ENCODE data around the gene KIF5B.
"Not testable (repeated sequence)": the region's sequence is repeated elsewhere in the genome, so short reads cannot be mapped to it uniquely, and the experiment has no call there.

Gene KIF5B

DNA sequence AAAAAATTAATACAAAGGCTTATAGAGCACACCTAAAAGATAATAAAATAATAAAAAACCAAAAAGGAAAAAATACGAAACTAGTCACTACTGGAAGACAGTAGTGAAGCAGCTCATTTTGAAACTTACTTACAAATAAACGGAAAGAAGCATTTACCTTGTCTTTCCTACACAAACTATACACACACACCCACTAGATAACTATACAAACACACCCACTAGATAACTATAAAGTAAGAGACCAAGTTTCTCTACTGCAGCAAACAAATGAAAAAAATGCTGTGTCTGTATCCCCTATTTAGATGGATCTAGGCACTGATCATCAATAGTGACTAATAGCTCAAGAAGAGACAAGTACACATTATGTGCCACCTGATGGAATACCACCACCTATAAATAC, 49.2 kb downstream of the KIF5B start:
- DNase-seq (ENCODE audit: low spot score) = no peak

- peak; percentile 67 for DNase-seq (ENCODE audit: low spot score)
These were observed 51.2 kb downstream of the KIF5B start for GRCh38 chr10:32005050-32005449.

- peak; percentile 26 for DNase-seq (ENCODE audit: low spot score)
These were observed 52.0 kb downstream of the KIF5B start for GRCh38 chr10:32004161-32004591.

- DNase-seq (ENCODE audit: low spot score) = no peak
These were observed 53.7 kb downstream of the KIF5B start for GRCh38 chr10:32002531-32002930.

DNA sequence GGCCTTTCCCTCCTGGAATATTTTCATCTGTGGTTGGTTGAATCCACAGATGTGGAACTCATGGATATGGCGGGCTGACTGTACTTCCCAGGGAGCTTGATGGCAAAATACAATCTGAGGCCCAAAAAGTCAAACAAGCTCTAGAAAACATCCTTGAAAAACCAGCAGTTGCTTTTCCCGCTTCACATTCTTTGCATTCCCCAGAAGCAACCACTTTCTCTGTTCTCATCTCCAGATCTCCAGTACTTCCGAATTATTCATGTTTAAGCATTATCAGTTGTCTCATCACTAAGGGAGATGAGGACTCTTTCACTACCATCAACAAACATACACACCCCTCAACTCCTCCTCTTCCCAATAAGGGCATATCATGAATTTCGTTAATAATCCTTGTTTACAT, 55.3 kb downstream of the KIF5B start:
- no peak for DNase-seq (ENCODE audit: low spot score)

DNA sequence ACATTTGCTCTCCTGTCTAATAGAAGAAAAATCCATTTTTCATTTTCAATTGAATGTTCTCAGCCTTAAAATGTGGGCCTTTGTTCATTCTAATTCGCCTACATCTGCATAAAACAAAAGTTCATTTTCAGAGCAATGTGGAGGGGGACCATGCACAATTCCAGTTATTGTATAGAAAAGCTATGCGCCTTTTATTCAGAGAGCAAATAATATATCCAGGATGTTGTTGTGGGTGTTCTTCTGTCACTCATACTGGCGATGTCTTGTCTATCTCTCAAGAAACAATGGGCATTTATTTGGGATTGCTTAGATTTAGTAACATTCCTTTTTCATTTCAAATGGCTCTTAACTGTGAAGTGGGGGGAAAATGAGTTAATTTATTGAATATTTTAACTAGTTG, 56.4 kb downstream of the KIF5B start:
- DNase-seq (ENCODE audit: low spot score) = no peak

DNA sequence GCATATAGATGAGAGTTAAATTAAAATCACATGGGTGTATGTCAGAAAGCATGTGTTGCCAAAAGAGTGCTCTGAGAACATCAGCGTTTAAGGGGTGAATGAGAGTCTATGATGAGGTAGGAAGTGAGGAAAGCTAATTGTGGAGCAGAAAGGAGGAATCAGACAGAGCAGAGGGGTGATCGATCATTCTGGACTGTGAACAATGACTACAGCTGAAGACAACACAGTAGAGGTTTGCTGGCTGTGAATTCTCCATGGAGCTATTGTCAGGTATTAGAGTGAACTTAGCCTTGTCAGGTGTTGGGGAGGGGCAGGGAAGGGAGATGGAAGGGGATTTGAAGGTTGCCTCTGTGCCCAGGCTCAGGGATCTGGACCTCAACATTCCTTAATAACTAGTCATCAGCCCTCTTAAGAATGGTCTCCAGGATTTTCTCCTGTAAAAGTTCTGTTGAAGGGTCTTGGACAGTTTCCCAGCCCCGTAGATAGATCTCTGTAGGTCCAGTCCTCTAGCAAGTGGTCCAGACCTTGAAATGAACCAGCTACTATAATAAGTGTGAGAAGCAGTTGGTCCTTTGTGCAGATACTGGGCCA, 57.1 kb downstream of the KIF5B start:
- no peak for DNase-seq (ENCODE audit: low spot score)

GRCh38 chr10:31994926-31995325, 61.3 kb downstream of the KIF5B start:
- DNase-seq (ENCODE audit: low spot score) = no peak

DNA sequence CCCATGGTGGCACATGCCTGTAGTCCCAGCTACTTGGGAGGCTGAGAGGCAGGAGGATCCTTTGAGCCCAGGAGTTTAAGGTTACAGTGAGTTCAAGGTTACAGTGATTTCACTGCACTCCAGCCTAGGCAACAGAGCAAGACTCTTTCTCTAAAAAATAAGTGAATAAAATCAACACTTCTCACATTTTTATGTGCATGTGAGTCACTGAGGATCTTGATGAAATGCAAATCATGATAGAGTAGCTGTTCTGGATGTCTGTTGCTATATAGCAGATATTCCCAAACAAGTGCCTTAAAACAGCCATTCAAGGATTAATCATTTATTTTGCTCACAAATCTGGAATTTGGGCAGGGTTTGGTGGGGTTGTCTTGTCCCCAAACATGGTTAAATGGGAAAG, 65.3 kb downstream of the KIF5B start:
- no peak for DNase-seq (ENCODE audit: low spot score)

DNA sequence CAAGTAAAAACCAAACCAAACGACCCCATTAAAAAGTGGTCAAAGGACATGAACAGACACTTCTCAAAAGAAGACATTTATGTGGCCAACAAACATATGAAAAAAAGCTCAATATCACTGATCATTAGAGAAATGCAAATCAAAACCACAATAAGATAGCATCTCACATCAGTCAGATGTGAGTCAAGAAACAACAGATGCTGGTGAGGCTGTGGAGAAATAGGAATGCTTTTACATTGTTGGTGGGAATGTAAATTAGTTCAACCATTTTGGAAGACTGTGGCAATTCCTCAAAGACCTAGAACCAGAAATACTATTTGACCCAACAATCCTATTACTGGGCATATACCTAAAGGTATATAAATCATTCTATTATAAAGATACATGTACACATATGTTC, 68.4 kb downstream of the KIF5B start:
- DNase-seq (ENCODE audit: low spot score) = not testable (repeated sequence)

DNA sequence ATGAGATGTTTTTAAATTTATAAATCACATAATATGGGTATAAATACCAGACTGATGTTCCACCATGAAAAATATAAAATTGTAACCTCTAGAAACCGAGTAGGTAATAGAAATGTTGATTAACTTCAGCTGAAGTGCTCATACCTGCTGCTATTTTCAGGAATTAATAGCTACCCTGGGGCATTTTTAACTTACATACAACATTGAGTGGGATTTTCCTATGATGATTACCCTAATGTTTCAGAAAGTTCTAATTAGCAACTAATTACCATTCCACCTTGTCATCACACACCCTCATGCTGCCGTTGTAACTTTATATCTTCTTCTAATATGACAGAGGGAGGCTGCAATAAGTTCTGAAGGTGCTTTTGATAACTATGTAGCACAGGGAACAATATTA, 74.1 kb downstream of the KIF5B start:
- DNase-seq (ENCODE audit: low spot score) = no peak

DNA sequence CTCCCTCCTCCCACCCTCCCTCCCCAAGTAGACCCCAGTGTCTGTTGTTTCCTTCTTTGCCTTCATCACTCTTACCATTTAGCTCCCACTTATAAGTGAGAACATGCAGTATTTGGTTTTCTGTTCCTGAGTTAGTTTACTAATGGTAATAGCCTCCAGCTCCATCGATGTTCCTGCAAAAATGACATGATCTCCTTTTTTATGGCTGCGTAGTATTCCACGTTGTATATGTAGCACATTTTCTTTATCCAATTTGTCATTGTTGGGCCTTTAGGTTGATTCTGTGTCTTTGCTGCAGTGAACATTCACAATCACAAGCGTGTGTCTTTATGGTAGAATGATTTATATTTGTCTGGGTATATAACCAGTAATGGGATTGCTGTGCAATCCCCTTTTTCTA, 75.8 kb downstream of the KIF5B start:
- no peak for DNase-seq (ENCODE audit: low spot score)

GRCh38 chr10:31979071-31979470, 77.2 kb downstream of the KIF5B start:
- not testable (repeated sequence) for DNase-seq (ENCODE audit: low spot score)

- DNase-seq (ENCODE audit: low spot score) = no peak
These were observed 78.1 kb downstream of the KIF5B start for GRCh38 chr10:31978156-31978483.

DNA sequence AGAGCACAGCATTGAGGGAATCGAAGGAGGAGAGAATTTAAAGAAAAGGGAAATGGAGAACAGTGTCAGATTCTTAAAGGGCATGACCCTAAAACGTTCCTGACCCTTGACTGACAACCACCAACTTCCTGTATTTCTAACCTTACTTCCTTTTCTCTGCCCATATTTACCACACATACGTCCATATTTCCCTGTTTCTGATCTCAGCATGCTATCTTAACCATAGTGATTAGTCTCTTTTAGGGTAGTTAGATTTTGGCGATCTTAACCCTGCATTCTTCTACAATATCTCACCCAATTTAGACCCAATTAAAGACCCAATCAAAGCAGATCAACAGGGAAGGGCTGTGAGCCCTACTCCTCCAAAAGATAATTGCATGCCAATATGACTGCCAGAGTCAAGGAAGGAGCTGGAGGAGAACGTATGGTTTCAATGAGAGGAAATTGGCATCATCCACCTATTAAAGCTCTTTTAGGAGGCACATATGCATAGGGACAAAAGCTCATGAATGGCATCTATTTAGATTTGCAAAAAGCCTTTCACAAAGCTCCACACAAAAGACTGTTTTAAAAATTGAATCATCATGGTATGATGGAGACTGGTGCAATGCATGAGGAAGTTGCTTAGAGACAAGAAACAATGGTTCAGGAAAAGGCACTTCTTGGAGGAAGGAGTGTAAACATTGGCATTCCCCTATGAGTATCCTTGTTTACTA, 78.6 kb downstream of the KIF5B start:
- DNase-seq (ENCODE audit: low spot score) = no peak

- no peak for DNase-seq (ENCODE audit: low spot score)
These were observed 81.0 kb downstream of the KIF5B start for GRCh38 chr10:31975157-31975765.

DNA sequence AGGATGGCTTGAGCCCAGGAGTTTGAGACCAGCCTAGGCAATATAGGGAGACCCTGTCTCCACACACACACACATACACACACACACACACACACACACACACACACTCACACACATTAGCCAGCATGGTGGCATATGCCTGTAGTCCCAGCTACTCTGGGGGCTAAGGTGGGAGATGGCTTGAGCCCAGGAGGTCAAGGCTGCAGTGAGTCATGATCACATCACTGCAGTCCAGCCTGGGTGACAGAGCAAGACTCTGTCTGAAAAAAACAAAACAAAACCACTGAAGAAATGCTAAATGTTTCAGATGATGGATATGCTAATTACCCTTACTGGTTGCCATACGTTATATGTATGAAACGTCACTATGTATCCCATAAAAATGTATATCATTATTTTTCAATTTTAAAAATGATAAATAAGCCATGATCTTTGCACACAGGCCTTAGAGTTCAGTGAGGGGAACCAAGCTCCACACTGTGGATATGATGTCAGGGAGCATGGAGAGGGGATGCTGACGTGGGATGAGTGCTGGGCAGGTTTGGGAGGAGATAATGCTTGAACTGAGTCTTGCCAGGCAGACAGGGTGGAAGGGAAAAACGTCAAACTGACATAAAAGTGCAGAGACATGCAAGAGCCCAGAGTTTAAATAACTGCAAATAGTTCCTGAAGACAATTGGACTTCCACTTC, 81.6 kb downstream of the KIF5B start:
- no peak for DNase-seq (ENCODE audit: low spot score)

- DNase-seq (ENCODE audit: low spot score) = no peak
These were observed 83.6 kb downstream of the KIF5B start for GRCh38 chr10:31972519-31973041.

- not testable (repeated sequence) for DNase-seq (ENCODE audit: low spot score)
These were observed 86.4 kb downstream of the KIF5B start for GRCh38 chr10:31969847-31970246.

DNA sequence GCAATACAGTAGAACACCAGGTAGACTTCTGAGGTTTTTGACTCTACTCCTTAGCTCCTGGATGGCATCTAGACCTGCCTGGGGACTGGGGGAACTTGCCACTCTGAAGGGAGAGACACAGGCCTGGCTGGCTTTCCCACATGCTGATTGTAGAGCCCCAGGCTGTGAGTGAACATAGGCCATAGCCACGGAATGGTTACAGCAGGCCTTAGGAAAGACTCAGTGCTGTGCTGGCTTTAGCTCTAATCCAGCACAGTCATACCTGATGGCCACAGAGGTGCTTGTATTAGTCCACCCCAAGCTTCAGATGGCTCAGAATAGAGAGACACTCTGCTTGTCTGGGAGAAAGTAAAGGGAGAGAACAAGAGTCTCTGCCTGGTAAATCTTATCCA, 92.6 kb downstream of the KIF5B start:
- DNase-seq (ENCODE audit: low spot score) = no peak

- DNase-seq (ENCODE audit: low spot score) = no peak
These were observed 93.2 kb downstream of the KIF5B start for GRCh38 chr10:31962826-31963588.

All from cerebellar cortex (tissue), 1 donor.